Hematopoietic multipotent progenitor cell treated with erythropoietin and hydrocortisone succinate and interleukin-3 and kit ligand, for 15 days (in vitro differentiated cells): ENCODE measurements around the gene RP2.

ENCODE experiments used
- DNase-seq: peaks from one replicate; pipeline ENCODE4 v3.0.0-alpha.2; 2015; ENCODE audit warnings: low spot score

Gene RP2

GRCh38 chrX:46836701-46837557 lies at the start of gene RP2:
Gene RP2 (plus strand): TSS chrX:46837043. CDS start chrX:46837101, 58 bp downstream.
- DNase-seq = peak; percentile 82

DNA sequence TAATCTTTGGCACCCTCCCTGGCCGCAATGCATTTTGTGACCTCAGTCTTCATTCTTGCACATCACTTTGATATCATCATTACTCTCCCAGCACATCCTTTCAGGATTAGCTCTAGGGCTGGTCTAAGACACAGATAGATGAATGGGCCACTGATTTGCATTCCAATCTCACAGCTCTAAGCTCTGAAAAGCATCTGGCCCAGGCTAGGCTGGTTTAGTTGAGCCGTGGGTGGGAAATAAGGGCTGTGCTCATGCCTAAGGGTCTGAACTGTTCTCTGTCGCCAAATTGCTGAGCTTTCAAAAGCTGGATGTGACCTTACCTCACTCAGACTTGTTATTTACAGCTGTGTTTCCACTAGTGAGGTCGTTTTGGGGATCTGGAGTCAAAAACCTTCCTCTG lies 47.9 kb upstream of the RP2 start:
- DNase-seq = no peak

GRCh38 chrX:46791927-46792809 lies 44.7 kb upstream of the RP2 start:
- DNase-seq = peak; percentile 1

- DNase-seq = no peak
These were observed 44.0 kb upstream of the RP2 start for GRCh38 chrX:46792810-46793188.

- DNase-seq = no peak
These were observed 43.3 kb upstream of the RP2 start for GRCh38 chrX:46793386-46794143.

GRCh38 chrX:46796574-46797191 lies 40.2 kb upstream of the RP2 start:
- peak; percentile 44 for DNase-seq

GRCh38 chrX:46803140-46803539 lies 33.7 kb upstream of the RP2 start:
- DNase-seq = no peak

- DNase-seq = no peak
These were observed 31.6 kb upstream of the RP2 start for GRCh38 chrX:46805270-46805669.

DNA sequence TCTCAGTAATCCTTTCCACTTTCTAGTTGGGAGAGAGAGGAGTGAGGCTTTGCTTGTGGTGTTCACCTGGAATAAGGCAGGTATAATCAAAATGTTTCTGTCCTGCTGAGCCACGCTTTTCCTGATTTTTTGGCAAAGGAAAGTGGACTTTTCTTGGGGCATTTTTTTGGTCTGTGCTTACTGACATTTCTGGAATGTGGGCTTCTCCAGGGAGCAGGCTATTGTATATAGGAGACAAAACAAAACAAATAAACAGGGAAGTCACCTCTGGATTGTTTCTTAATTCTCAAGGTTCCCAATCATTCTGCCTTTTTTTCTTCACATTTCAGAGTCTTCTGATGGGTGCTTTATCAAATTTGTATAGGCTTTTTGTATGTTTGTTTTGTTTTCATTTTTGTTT lies 25.7 kb upstream of the RP2 start:
- DNase-seq = no peak

- DNase-seq = no peak
These were observed 24.4 kb upstream of the RP2 start for GRCh38 chrX:46812445-46812844.

DNA sequence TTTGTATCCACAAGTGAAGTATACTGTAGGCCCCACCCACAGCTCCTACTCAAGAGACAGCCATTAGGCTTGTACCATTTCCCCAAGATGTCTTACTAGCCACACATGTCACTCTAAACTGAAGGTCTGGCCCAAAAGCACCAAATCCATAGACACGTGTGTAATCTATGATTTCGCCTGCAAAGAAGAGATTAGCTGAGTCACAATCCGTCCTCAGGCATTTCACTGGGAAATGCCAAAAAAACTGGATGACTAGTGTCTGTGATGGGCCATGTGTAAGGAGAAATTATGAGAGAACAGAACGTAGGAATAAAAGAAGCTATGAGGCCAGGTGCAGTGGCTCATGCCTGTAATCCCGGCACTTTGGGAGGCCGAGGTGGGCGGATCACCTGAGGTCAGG lies 21.9 kb upstream of the RP2 start:
- no peak for DNase-seq

DNA sequence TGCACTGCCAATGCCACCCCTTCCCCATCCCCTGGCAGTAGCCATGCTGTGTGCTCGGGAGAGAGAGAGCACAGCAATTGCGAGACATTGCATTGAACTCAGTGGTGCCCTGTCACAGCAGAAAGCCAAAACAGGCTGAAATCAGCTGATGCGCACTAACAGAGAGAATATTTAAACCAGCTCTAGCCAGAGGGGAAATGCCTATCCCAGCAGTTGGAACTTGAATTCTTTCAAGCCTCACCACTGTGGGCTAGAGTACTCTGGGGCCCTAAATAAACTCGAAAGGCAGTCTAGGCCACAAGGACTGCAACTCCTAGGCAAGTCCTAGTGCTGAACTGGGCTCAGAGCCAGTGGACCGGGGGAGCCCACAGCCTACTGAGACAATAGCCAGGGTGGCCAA lies 17.7 kb upstream of the RP2 start:
- DNase-seq = no peak

DNA sequence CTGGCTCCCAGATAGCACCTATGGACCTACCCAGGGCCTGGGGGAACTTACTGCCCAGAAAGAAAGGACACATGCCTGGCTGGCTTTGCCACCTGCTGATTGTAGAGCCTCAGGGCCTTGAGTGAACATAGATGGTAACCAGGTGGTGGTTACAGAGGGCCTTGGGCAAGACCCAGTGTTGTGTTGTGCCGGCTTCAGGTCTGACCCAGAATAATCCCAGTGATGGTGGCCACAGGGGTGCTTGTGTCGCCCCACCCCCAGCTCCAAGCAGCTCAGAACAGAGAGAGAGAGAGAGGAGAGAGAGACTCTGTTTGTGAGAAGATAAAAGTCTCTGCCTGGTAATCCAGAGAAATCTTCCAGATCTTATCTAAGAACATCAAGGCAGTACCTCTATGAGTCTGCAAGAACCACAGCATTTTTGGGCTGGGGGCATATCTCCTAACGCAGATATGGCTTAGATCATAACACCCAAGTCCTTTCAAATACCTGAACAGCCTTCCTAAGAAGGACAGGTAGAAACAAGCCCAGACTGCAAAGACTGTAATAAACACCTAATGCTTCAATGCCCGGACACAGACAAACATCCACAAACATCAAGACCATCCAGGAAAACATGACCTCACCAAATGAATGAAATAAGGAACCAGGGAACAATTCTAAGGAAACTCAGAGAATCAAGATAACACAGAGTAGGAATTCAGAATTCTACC lies 16.3 kb upstream of the RP2 start:
- DNase-seq = no peak

GRCh38 chrX:46823481-46823880 lies 13.4 kb upstream of the RP2 start:
- no peak for DNase-seq

DNA sequence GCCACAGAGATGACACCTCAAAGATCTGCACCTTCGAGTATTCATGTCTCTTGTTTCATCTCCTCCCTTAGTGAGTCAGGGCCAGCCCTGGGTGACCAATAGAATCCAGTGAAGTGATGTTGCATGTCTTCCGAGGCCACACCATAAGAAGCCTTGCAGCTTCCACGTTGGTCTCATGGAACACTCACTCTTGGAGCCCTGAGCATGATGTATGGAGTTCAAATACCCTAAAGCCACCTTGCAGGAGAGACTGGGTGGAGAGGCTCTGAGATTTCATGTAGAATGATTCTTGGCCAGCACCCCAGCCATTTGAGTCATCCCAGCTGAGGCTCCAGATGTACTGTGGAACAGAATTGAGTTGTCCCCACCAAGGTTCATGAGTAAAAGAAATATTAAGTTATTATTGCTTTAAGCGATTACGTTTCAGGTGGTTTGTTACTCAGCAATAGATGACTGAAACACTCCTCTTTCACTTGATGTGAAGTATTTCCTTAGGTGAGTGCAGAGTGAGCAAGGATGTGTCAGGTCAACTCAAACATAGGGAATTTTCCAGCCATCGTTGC lies 5.0 kb upstream of the RP2 start:
- DNase-seq = no peak

GRCh38 chrX:46837558-46838485 lies 979 bp downstream of the RP2 start:
- peak; percentile 8 for DNase-seq

GRCh38 chrX:46838486-46838870 lies 1.6 kb downstream of the RP2 start:
- no peak for DNase-seq

GRCh38 chrX:46838974-46839480 lies 2.2 kb downstream of the RP2 start:
- DNase-seq = no peak

GRCh38 chrX:46840946-46841345 lies 4.1 kb downstream of the RP2 start:
- no peak for DNase-seq

DNA sequence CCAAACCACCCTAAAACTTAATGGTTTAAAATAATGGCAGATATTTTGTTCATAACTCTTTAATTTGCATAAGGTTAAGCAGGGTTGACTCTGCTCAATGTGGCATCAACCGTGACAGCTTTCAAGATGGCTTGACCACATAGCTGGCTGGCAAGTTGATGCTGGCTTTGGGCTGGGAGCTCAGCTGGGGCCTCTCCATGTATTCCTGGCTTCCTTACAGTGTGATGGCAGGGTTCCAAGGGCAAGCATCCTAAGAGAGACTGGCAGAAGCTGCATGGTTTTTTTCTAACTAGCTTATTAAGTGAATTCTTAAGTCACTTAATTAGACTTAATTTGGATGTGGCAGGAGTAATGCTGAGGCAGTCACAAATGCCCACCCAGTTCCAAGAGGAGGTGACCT lies 4.5 kb downstream of the RP2 start:
- no peak for DNase-seq
